Measurements from ENCODE around the gene ZW10.

Gene ZW10

DNA sequence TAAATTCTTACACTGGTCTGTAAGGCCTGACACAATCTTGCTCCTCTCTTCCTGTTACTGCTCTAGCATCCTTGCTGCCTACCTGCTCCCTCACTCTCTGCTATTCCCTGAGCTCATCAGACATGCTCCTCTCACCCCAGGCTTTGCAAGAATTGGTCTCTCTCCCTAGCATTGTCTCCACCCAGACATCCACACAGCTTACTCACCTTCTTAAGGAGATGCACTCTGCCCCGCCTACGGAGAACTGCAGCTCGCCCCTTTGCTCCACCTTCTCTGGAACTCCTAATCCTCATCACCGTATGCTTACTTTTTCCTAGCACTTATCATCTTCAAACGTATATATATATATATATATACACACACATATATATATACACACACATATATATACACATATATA, 44.0 kb downstream of the ZW10 start:
- peak in 1 of 2 donors; percentile 28 for DNase-seq (ENCODE audit: low read depth in 2 of 2)
- H3K4me3 ChIP-seq (replicated peaks in 1 of 2; ENCODE audit: low read depth in 2 of 2, low read length in 2 of 2), result no peak overlapping the region
- TF ChIP-seq, protein P1, sequence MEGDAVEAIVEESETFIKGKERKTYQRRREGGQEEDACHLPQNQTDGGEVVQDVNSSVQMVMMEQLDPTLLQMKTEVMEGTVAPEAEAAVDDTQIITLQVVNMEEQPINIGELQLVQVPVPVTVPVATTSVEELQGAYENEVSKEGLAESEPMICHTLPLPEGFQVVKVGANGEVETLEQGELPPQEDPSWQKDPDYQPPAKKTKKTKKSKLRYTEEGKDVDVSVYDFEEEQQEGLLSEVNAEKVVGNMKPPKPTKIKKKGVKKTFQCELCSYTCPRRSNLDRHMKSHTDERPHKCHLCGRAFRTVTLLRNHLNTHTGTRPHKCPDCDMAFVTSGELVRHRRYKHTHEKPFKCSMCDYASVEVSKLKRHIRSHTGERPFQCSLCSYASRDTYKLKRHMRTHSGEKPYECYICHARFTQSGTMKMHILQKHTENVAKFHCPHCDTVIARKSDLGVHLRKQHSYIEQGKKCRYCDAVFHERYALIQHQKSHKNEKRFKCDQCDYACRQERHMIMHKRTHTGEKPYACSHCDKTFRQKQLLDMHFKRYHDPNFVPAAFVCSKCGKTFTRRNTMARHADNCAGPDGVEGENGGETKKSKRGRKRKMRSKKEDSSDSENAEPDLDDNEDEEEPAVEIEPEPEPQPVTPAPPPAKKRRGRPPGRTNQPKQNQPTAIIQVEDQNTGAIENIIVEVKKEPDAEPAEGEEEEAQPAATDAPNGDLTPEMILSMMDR (IDR thresholded peaks at IDR 0.05; ENCODE audit: low read depth, low read length), result no peak

DNA sequence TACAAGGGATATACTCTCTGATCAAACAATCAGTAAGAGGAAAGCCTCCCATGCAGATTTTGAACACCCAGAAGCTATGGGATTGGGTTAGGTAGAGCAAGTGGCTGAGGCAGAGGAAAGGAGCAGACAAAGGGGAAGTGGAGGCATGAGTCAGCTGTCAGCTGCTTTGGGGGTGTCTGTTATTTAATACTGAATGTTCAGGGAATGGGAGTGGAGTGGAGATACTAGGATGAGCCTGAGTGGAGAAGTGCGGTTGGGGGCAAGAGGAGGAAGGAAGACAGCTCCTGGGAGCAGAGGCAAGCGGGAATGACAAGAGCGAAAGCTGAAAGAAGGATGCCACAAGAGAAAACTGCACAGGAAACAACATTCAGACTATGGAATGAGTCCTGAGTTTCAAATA, 44.7 kb downstream of the ZW10 start:
- DNase-seq (ENCODE audit: low read depth in 2 of 2), result no peak
- H3K4me3 ChIP-seq (replicated peaks in 1 of 2; ENCODE audit: low read depth in 2 of 2, low read length in 2 of 2), result no peak overlapping the region
- TF ChIP-seq, protein P1 (IDR thresholded peaks at IDR 0.05; ENCODE audit: low read depth, low read length), result no peak

DNA sequence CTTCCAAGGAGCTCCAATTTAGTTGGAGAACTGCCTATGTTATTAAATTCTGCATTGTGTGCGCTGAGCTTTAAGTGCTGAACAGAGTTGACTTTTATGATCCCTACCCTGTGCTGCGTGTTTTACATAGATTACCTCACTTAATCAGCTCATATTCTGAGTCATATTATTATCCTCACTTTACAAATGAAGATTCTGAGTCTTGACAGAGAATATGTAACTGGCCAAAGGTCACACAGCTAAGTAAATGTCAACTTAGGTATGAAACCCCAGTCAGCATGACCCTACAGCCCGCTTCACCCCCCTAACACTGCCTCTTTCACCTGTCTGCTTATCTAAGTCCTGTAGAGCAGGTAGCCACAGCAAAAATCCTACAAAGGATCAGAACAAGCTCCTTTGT, 47.6 kb downstream of the ZW10 start:
- TF ChIP-seq, protein P1 (IDR thresholded peaks at IDR 0.05; ENCODE audit: low read depth, low read length), result no peak
- no peak overlapping the region for H3K4me3 ChIP-seq (replicated peaks in 1 of 2; ENCODE audit: low read depth in 2 of 2, low read length in 2 of 2)
- no peak for DNase-seq (ENCODE audit: low read depth in 2 of 2)

DNA sequence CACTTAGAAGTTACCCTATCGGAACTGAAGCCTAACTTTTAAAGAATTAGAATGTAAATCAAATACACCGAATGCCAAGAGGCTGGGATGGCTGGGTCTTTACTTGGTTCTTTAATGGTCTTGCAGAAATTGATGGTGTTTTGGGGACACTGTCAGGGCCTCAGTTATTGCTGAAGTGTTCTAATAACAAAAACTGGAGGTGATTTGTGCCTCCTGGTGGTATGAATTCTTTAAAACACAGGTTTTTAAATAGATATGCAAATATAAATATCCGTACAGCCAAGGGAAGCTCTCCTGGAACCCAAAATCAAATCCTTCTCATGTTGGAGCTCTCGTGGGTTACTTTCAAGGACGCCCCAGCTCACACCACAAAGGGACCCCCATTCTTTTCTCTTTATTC, 48.1 kb downstream of the ZW10 start:
- no peak overlapping the region for H3K4me3 ChIP-seq (replicated peaks in 1 of 2; ENCODE audit: low read depth in 2 of 2, low read length in 2 of 2)
- TF ChIP-seq, protein P1 (IDR thresholded peaks at IDR 0.05; ENCODE audit: low read depth, low read length), result no peak
- DNase-seq (ENCODE audit: low read depth in 2 of 2), result no peak

DNA sequence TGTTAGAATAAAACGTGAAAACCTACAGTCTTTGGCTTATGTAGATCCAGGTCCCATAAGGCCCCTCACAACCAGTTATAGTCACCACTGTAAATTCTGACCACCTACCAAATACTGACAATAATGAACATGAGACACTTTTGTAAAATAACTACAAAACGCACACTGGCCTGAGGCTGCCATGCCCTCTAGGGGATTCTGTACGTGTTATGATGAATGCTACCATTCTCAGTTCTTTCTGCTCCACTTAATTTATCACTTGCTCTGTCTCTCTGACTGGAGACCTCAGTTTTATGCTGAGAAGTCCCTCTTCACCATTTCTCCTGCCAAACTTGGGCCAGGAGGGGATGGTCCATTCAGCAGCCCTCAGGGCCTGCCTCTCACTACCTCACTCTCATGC, 48.7 kb downstream of the ZW10 start:
- no peak overlapping the region for H3K4me3 ChIP-seq (replicated peaks in 1 of 2; ENCODE audit: low read depth in 2 of 2, low read length in 2 of 2)
- no peak for DNase-seq (ENCODE audit: low read depth in 2 of 2)
- TF ChIP-seq, protein P1 (IDR thresholded peaks at IDR 0.05; ENCODE audit: low read depth, low read length), result no peak

DNA sequence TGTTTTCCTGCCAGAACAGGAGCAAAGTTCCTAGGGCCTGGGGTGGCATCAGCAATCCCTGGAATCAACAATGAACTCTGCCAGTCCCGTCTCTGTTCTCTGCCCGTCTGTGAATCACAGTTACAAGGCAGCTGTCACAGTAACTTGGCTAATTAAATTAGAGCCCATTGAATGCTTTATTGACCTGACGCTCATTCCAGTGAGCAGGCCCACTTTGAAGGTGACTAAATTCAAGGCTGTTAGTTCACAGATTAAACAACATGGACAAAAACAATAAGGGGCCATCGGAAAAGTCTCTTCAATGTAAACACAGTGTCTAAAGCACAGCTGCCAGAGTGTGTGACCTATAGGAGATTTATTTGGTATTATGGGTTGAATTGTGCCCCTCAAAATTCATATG, 49.7 kb downstream of the ZW10 start:
- TF ChIP-seq, protein P1 (IDR thresholded peaks at IDR 0.05; ENCODE audit: low read depth, low read length), result no peak

DNA sequence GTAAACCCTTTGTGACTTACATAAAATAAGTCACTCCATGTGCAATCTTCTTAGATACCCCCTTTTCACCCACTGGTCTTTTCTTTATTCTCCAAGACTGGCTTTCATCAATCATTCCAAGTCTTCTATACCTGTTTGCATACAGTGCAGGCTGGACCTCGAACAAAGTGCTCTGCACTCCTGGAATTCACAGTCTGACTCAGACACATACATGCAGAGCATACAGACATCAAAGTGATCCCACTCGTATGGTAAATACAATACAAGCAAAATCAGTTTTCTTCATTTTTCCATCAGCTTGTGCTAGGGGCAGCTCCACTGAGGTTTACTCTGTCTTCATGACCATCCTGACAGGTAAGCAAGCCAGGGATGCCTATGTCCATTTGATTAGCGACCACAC, 50.6 kb downstream of the ZW10 start:
- H3K4me3 ChIP-seq (replicated peaks in 1 of 2; ENCODE audit: low read depth in 2 of 2, low read length in 2 of 2), result no peak overlapping the region
- DNase-seq (ENCODE audit: low read depth in 2 of 2), result no peak
- TF ChIP-seq, protein P1 (IDR thresholded peaks at IDR 0.05; ENCODE audit: low read depth, low read length), result no peak

More for the DNA sequence above, 49.7 kb downstream of the ZW10 start:
- H3K4me3 ChIP-seq (replicated peaks in 1 of 2; ENCODE audit: low read depth in 2 of 2, low read length in 2 of 2), result no peak overlapping the region
- DNase-seq (ENCODE audit: low read depth in 2 of 2), result no peak
